ENCODE measurements around the gene CCDC33.

CCDC33 gene

GRCh38 chr15:74194572-74195559 lies 41.3 kb upstream of the CCDC33 start:
- TF ChIP-seq CTCF (IDR thresholded peaks at IDR 0.05; ENCODE audit: control insufficient read depth, extremely low read depth, insufficient read depth) = no peak
- DNase-seq (ENCODE audit: low read depth) = no peak
- no peak overlapping the region for H3K4me3 ChIP-seq (ENCODE audit: low read depth, low read length)

GRCh38 chr15:74196175-74196574 lies 40.0 kb upstream of the CCDC33 start:
- no peak overlapping the region for H3K4me3 ChIP-seq (ENCODE audit: low read depth, low read length)
- DNase-seq (ENCODE audit: low read depth) = no peak
- no peak for TF ChIP-seq CTCF (IDR thresholded peaks at IDR 0.05; ENCODE audit: control insufficient read depth, extremely low read depth, insufficient read depth)

- H3K4me3 ChIP-seq (ENCODE audit: low read depth, low read length) = no peak overlapping the region
- no peak for TF ChIP-seq CTCF (IDR thresholded peaks at IDR 0.05; ENCODE audit: control insufficient read depth, extremely low read depth, insufficient read depth)
- DNase-seq (ENCODE audit: low read depth) = no peak
Measured at GRCh38 chr15:74197176-74197965, 38.8 kb upstream of the CCDC33 start.

GRCh38 chr15:74199297-74199652 lies 36.9 kb upstream of the CCDC33 start:
- no peak for DNase-seq (ENCODE audit: low read depth)
- no peak for TF ChIP-seq CTCF (IDR thresholded peaks at IDR 0.05; ENCODE audit: control insufficient read depth, extremely low read depth, insufficient read depth)

GRCh38 chr15:74200412-74200815 lies 35.7 kb upstream of the CCDC33 start:
- H3K4me3 ChIP-seq (ENCODE audit: low read depth, low read length) = no peak overlapping the region
- DNase-seq (ENCODE audit: low read depth) = no peak
- TF ChIP-seq CTCF (IDR thresholded peaks at IDR 0.05; ENCODE audit: control insufficient read depth, extremely low read depth, insufficient read depth) = no peak

More at GRCh38 chr15:74199297-74199652, 36.9 kb upstream of the CCDC33 start:
- H3K4me3 ChIP-seq (ENCODE audit: low read depth, low read length) = no peak overlapping the region

- no peak for TF ChIP-seq CTCF (IDR thresholded peaks at IDR 0.05; ENCODE audit: control insufficient read depth, extremely low read depth, insufficient read depth)
- no peak for DNase-seq (ENCODE audit: low read depth)
- H3K4me3 ChIP-seq (ENCODE audit: low read depth, low read length) = no peak overlapping the region
Measured at GRCh38 chr15:74200871-74201419, 35.2 kb upstream of the CCDC33 start.

Measured in LNCaP clone FGC (cell line).